DOHH2 (cell line): ENCODE measurements around the gene OPALIN.
A peak's percentile ranks its signal among the peaks of the same experiment; 100 is the strongest.

ENCODE experiments used
- H3F3A ChIP-seq: fragments of 200-600 bp; sonication (generic), shearing (Covaris generic); 2 replicates; pipeline ENCODE4 v1.6.0; 2016; ENCODE audit warnings: antibody characterized with exemption, mild to moderate bottlenecking; ENCODE audit not compliant: control insufficient read depth, insufficient read depth
- H3K27ac ChIP-seq: fragments of 200-600 bp; sonication (generic); 2 replicates; pipeline ENCODE4 v1.5.1; 2014; ENCODE audit warnings: low read depth, mild to moderate bottlenecking, low read length, moderate library complexity
- H3K27me3 ChIP-seq: fragments of 200-600 bp; sonication (generic); 2 replicates; pipeline ENCODE4 v1.6.1; 2014; ENCODE audit warnings: mild to moderate bottlenecking, low read length, mixed read lengths; ENCODE audit not compliant: control insufficient read depth
- H3K36me3 ChIP-seq: fragments of 200-600 bp; sonication (generic); 2 replicates; pipeline ENCODE4 v1.6.1; 2014; ENCODE audit warnings: mild to moderate bottlenecking, low read length, moderate library complexity, mixed read lengths; ENCODE audit not compliant: control insufficient read depth
- H3K4me1 ChIP-seq: fragments of 200-600 bp; sonication (generic); 2 replicates; pipeline ENCODE4 v1.6.1; 2014; ENCODE audit warnings: mild to moderate bottlenecking, low read length, mixed read lengths; ENCODE audit not compliant: control insufficient read depth
- H3K4me2 ChIP-seq: fragments of 200-600 bp; sonication (generic); 2 replicates; pipeline ENCODE4 v1.6.0; 2014; ENCODE audit warnings: mild to moderate bottlenecking, low read length, moderate library complexity
- H3K4me3 ChIP-seq: fragments of 200-600 bp; sonication (generic); 2 replicates; pipeline ENCODE4 v1.5.1; 2014; ENCODE audit warnings: mild to moderate bottlenecking, low read length, mixed read lengths
- H3K79me2 ChIP-seq: fragments of 200-600 bp; sonication (generic); 2 replicates; pipeline ENCODE4 v1.6.1; 2014; ENCODE audit warnings: mild to moderate bottlenecking, low read length, mixed read lengths; ENCODE audit not compliant: control insufficient read depth
- H3K9me2 ChIP-seq: fragments of 200-600 bp; sonication (generic); replicated peaks from 2 replicates; pipeline ENCODE4 v1.6.1; 2014; ENCODE audit warnings: mild to moderate bottlenecking, low read length, mixed read lengths; ENCODE audit not compliant: control insufficient read depth
- H3K9me3 ChIP-seq: fragments of 200-600 bp; sonication (generic); 2 replicates; pipeline ENCODE4 v1.6.1; 2014; ENCODE audit warnings: antibody characterized with exemption, low read length, mixed read lengths; ENCODE audit not compliant: control insufficient read depth, insufficient read depth
- H4K20me1 ChIP-seq: fragments of 200-600 bp; sonication (generic); 2 replicates; pipeline ENCODE4 v1.6.0; 2014; ENCODE audit warnings: low read depth, mild to moderate bottlenecking, antibody characterized with exemption, low read length, moderate library complexity; ENCODE audit not compliant: control insufficient read depth, insufficient read depth
- EZH2phosphoT487 ChIP-seq: fragments of 200-600 bp; sonication (generic); IDR thresholded peaks from 2 replicates; pipeline ENCODE4 v1.6.1; 2017; ENCODE audit warnings: borderline replicate concordance, mild to moderate bottlenecking, antibody characterized with exemption, low read length, moderate library complexity, mixed read lengths
- TF ChIP-seq, protein P1 (sequence below): fragments of 200-600 bp; sonication (generic); IDR thresholded peaks from one replicate; pipeline ENCODE4 v1.5.1; 2014; ENCODE audit warnings: antibody characterized with exemption, mild to moderate bottlenecking, low read depth, low read length; ENCODE audit not compliant: poor library complexity, severe bottlenecking

The OPALIN gene

DNA sequence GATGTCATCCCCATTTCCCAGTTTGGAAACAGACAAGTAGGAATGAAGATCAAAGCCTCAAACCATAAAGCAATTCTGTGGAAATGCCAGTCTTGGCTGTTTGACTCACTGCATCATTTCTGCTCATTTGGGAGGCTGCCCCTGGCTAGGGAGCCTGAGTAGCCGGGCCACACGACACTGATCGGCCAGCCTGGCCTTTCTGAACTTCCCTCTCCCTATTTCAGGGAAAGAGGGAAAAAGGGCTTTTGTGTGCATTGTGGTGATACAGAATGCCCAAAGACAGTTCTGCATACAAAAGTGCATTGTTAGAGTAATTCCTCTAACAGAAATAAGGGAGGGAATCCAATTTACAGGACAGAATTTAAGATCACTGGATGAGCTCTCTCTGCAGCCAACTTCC, 41.7 kb upstream of the OPALIN start:
- TF ChIP-seq, protein P1, sequence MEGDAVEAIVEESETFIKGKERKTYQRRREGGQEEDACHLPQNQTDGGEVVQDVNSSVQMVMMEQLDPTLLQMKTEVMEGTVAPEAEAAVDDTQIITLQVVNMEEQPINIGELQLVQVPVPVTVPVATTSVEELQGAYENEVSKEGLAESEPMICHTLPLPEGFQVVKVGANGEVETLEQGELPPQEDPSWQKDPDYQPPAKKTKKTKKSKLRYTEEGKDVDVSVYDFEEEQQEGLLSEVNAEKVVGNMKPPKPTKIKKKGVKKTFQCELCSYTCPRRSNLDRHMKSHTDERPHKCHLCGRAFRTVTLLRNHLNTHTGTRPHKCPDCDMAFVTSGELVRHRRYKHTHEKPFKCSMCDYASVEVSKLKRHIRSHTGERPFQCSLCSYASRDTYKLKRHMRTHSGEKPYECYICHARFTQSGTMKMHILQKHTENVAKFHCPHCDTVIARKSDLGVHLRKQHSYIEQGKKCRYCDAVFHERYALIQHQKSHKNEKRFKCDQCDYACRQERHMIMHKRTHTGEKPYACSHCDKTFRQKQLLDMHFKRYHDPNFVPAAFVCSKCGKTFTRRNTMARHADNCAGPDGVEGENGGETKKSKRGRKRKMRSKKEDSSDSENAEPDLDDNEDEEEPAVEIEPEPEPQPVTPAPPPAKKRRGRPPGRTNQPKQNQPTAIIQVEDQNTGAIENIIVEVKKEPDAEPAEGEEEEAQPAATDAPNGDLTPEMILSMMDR: no peak
- H3K79me2 ChIP-seq: no peaks in the 10 kb centered on the region

DNA sequence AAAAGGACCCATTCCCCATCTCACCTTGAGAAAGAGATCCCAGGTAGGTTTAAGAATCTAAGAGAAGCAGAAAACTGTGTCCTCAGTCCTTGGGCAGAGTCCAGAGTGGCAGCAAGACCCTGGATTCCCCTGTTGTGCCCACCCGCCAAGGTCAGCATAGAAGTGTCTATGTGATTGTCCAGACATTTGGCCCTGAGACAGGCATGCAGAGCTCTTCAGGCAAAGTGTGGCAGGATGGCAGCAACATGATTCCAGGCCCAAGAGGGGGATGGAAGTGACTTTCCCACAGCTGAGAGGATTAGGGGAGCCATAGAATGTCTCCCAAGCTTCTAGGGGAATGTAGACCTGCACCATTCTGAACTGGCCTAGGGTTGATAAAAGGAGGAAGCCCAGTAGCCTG, 39.1 kb upstream of the OPALIN start:
- H3K27ac ChIP-seq: no peak overlapping the region
- H3K4me3 ChIP-seq: no peak overlapping the region
- no peaks in the 10 kb centered on the region for H3K9me2 ChIP-seq
- no peaks in the 10 kb centered on the region for H3K4me1 ChIP-seq
- H3K9me3 ChIP-seq: no peaks in the 10 kb centered on the region
- no peaks in the 10 kb centered on the region for H4K20me1 ChIP-seq
- no peak for TF ChIP-seq EZH2phosphoT487
- TF ChIP-seq, protein P1: no peak
- H3K4me2 ChIP-seq: no peak overlapping the region
- H3K36me3 ChIP-seq: no peaks in the 10 kb centered on the region
- H3K79me2 ChIP-seq: no peaks in the 10 kb centered on the region
- H3F3A ChIP-seq: no peaks in the 10 kb centered on the region
- H3K27me3 ChIP-seq: peaks cover 40% of the 10 kb centered on the region

More for the DNA sequence above, 41.7 kb upstream of the OPALIN start:
- H3K4me1 ChIP-seq: no peaks in the 10 kb centered on the region
- no peaks in the 10 kb centered on the region for H3F3A ChIP-seq
- no peak overlapping the region for H3K4me3 ChIP-seq
- no peaks in the 10 kb centered on the region for H3K9me2 ChIP-seq
- H4K20me1 ChIP-seq: no peaks in the 10 kb centered on the region
- no peaks in the 10 kb centered on the region for H3K36me3 ChIP-seq
- H3K27ac ChIP-seq: no peak overlapping the region
- peaks cover 37% of the 10 kb centered on the region for H3K27me3 ChIP-seq
- no peaks in the 10 kb centered on the region for H3K9me3 ChIP-seq
- no peak overlapping the region for H3K4me2 ChIP-seq

DNA sequence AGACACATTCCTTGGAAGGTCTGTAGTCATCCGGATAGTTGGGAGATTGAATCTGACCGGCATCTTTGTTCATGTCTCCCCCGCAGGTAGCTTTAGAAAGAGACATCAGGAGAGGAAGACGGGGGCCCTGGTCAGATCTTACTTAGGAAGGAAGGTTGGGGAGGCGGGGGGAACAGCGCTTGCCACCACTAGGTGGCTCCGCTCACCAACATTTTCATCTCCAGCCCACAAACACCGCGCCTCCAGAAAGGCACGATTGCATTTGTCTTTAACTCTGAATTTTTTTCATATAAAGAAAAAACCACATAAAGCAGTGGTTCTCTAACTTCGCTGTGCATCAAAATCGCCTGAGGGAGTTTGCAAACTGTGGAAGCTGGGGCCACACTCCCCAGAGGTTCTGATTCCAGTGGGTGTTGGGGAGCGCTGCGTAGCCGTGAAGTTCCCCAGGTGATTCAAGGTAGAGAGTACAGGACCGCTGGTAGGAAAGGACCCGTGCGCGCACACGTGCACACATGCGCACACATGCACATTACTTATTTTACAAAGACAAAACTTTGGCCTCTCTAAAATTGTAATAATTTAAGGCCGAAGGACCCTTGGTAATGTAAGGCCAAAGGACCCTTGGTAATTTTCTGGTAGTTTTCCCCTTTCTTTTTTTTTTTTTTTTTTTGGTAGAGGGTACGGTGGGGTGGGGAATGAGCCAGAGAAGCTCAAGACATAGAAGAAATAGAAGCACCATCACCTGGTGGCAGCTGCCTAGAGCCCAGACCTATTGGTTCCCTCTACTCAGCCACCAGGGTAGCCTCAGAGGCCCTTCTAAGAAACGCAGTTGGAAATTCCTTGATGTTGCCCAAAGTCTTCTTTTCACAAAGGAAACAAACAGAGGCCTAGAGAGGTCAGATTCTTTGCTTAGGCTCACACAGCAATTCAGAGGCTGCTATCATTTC, 37.4 kb upstream of the OPALIN start:
- Histone ChIP-seq H3K4me3 (peak overlapping the region; percentile 25; the same call in 1 of the 2 replicates), H4K20me1 (no peaks in the 10 kb centered on the region), H3K79me2 (no peaks in the 10 kb centered on the region), H3F3A (no peaks in the 10 kb centered on the region), H3K27ac (no peak overlapping the region), H3K9me2 (no peaks in the 10 kb centered on the region), H3K9me3 (no peaks in the 10 kb centered on the region), H3K27me3 (peaks cover 35% of the 10 kb centered on the region), H3K4me2 (peak overlapping the region; percentile 42), H3K4me1 (no peaks in the 10 kb centered on the region), H3K36me3 (no peaks in the 10 kb centered on the region)
- TF ChIP-seq, protein P1: peak; percentile 93
- TF ChIP-seq EZH2phosphoT487: no peak
